ENCODE results near the gene CHDH.

Gene CHDH

DNA sequence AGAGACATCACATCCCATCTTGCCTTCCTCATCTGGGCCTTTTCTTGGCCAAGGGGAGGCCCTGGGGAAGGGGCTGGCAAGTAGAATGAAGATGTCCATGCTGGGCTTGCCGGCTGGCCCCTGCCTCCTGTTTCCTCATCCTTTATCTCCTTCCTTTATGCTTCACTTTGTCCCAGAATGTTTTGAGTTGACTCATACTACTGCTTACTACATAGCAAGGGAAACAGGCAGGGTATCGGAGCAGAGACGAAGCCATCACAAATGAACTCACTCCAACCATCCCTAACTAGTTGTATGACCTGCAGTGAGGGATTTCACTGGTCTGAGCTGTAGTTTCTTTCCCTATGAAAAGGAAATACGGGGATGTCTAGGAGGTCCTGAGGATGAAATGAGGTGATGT is 66.0 kb downstream of the CHDH start:
- Histone ChIP-seq H3F3A (ENCODE audit: control insufficient read depth, insufficient read depth) (no peaks in the 10 kb centered on the region), H4K20me1 (ENCODE audit: control insufficient read depth, insufficient read depth, low read depth, low read length) (no peaks in the 10 kb centered on the region), H3K79me2 (ENCODE audit: control insufficient read depth, low read length) (no peaks in the 10 kb centered on the region), H3K4me1 (ENCODE audit: control insufficient read depth, low read length) (no peaks in the 10 kb centered on the region), H3K36me3 (ENCODE audit: control insufficient read depth, low read length) (no peaks in the 10 kb centered on the region), H3K27me3 (ENCODE audit: control insufficient read depth, low read length) (no peaks in the 10 kb centered on the region; the same call in 1 of the 2 replicates), H3K4me2 (ENCODE audit: low read length) (no peak overlapping the region), H3K9me2 (replicated peaks; ENCODE audit: control insufficient read depth, low read length) (no peaks in the 10 kb centered on the region), H3K27ac (ENCODE audit: low read depth, low read length) (no peak overlapping the region), H3K9me3 (ENCODE audit: control insufficient read depth, insufficient read depth, low read length) (no peaks in the 10 kb centered on the region), H3K4me3 (ENCODE audit: low read length) (no peak overlapping the region)
- TF ChIP-seq EZH2phosphoT487 (IDR thresholded peaks at IDR 0.05; ENCODE audit: borderline replicate concordance, low read length), result no peak
- TF ChIP-seq, protein P1, sequence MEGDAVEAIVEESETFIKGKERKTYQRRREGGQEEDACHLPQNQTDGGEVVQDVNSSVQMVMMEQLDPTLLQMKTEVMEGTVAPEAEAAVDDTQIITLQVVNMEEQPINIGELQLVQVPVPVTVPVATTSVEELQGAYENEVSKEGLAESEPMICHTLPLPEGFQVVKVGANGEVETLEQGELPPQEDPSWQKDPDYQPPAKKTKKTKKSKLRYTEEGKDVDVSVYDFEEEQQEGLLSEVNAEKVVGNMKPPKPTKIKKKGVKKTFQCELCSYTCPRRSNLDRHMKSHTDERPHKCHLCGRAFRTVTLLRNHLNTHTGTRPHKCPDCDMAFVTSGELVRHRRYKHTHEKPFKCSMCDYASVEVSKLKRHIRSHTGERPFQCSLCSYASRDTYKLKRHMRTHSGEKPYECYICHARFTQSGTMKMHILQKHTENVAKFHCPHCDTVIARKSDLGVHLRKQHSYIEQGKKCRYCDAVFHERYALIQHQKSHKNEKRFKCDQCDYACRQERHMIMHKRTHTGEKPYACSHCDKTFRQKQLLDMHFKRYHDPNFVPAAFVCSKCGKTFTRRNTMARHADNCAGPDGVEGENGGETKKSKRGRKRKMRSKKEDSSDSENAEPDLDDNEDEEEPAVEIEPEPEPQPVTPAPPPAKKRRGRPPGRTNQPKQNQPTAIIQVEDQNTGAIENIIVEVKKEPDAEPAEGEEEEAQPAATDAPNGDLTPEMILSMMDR (IDR thresholded peaks at IDR 0.05; ENCODE audit: low read depth, low read length, poor library complexity, severe bottlenecking), result no peak

DNA sequence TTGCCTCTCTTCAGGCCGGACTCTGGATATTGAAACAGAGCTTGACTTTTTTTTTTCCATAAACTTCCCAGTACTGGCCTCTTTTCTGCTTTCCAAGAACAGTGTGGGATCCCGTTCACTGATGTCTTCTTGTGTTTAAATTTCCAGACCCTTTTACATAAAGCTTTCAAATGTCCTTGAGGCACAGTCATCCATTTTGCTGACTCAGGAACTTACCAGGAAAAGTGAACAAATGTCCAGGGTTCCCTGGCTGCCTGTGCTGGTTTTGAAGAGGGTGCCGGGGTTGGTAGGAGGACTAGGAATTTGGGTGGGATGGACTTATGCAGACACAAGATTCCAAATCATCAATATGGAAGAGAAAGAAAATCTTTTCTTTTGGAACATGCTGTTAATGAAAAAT is 68.1 kb downstream of the CHDH start:
- Histone ChIP-seq H3K27ac (ENCODE audit: low read depth, low read length) (no peak overlapping the region), H3K27me3 (ENCODE audit: control insufficient read depth, low read length) (peaks cover 10% of the 10 kb centered on the region; the same call in 1 of the 2 replicates), H3K9me2 (replicated peaks; ENCODE audit: control insufficient read depth, low read length) (no peaks in the 10 kb centered on the region), H3F3A (ENCODE audit: control insufficient read depth, insufficient read depth) (no peaks in the 10 kb centered on the region), H3K4me1 (ENCODE audit: control insufficient read depth, low read length) (no peaks in the 10 kb centered on the region), H4K20me1 (ENCODE audit: control insufficient read depth, insufficient read depth, low read depth, low read length) (no peaks in the 10 kb centered on the region), H3K9me3 (ENCODE audit: control insufficient read depth, insufficient read depth, low read length) (no peaks in the 10 kb centered on the region), H3K79me2 (ENCODE audit: control insufficient read depth, low read length) (no peaks in the 10 kb centered on the region), H3K4me2 (ENCODE audit: low read length) (no peak overlapping the region), H3K36me3 (ENCODE audit: control insufficient read depth, low read length) (no peaks in the 10 kb centered on the region), H3K4me3 (ENCODE audit: low read length) (no peak overlapping the region)
- no peak for TF ChIP-seq EZH2phosphoT487 (IDR thresholded peaks at IDR 0.05; ENCODE audit: borderline replicate concordance, low read length)
- TF ChIP-seq, protein P1 (IDR thresholded peaks at IDR 0.05; ENCODE audit: low read depth, low read length, poor library complexity, severe bottlenecking), result no peak

DNA sequence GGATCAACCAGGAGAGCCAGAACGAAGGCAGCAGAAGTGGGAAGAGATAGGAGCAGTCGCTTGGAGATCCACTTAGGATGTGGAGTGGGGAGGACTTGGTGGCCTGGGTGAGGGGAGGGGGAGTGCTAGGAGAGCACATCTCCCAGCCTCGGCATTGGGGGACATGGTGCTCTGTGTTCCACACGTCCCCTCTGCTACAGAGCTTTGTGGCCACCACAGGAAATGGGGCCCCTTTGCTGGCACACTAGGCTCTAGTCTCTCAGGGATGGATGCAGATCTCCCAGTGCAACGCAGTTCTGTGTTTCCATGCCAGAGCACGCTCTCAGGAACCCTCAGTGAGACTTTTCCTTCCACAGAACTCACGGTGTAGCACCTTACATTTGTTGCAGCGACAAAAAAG is 68.8 kb downstream of the CHDH start:
- Histone ChIP-seq H3K4me1 (ENCODE audit: control insufficient read depth, low read length) (no peaks in the 10 kb centered on the region), H4K20me1 (ENCODE audit: control insufficient read depth, insufficient read depth, low read depth, low read length) (no peaks in the 10 kb centered on the region), H3K79me2 (ENCODE audit: control insufficient read depth, low read length) (no peaks in the 10 kb centered on the region), H3F3A (ENCODE audit: control insufficient read depth, insufficient read depth) (no peaks in the 10 kb centered on the region), H3K4me3 (ENCODE audit: low read length) (no peak overlapping the region), H3K9me3 (ENCODE audit: control insufficient read depth, insufficient read depth, low read length) (no peaks in the 10 kb centered on the region), H3K9me2 (replicated peaks; ENCODE audit: control insufficient read depth, low read length) (no peaks in the 10 kb centered on the region), H3K27me3 (ENCODE audit: control insufficient read depth, low read length) (peaks cover 10% of the 10 kb centered on the region; the same call in 1 of the 2 replicates), H3K4me2 (ENCODE audit: low read length) (no peak overlapping the region), H3K36me3 (ENCODE audit: control insufficient read depth, low read length) (no peaks in the 10 kb centered on the region), H3K27ac (ENCODE audit: low read depth, low read length) (no peak overlapping the region)
- TF ChIP-seq EZH2phosphoT487 (IDR thresholded peaks at IDR 0.05; ENCODE audit: borderline replicate concordance, low read length), result no peak
- TF ChIP-seq, protein P1 (IDR thresholded peaks at IDR 0.05; ENCODE audit: low read depth, low read length, poor library complexity, severe bottlenecking), result no peak
